Astrocyte (in vitro differentiated cells and primary cell): ENCODE results near the gene MMP23B. TPM values are rescaled to one million over a fixed set of nuclear protein-coding genes. Genes with fewer than 3 reads are reported as not detected.

ENCODE experiments used
- DNase-seq: peaks from one replicate; pipeline ENCODE4 v3.0.0-alpha.2; 2010; ENCODE audit warnings: low read depth
- FAIRE-seq: peaks from 2 replicates; lab custom pipeline; 2011; peaks lifted over from hg19 to GRCh38; lab: Jason Lieb, UNC
- H2AFZ ChIP-seq: 2 replicates; pipeline ENCODE4 v1.6.0; 2012; ENCODE audit warnings: low read depth, low read length, inconsistent platforms
- H3K27ac ChIP-seq: 2 replicates; pipeline ENCODE4 v1.5.1; 2011; ENCODE audit warnings: low read depth, low read length, inconsistent platforms
- H3K27me3 ChIP-seq: 2 replicates; pipeline ENCODE4 v1.6.0; 2011; ENCODE audit warnings: low read length, inconsistent platforms; ENCODE audit not compliant: insufficient read depth
- H3K36me3 ChIP-seq: 2 replicates; pipeline ENCODE4 v1.5.1; 2011; ENCODE audit warnings: low read length, inconsistent platforms; ENCODE audit not compliant: insufficient read depth
- H3K4me1 ChIP-seq: 2 replicates; pipeline ENCODE4 v1.5.1; 2011; ENCODE audit warnings: low read length, inconsistent platforms; ENCODE audit not compliant: insufficient read depth
- H3K4me2 ChIP-seq: 2 replicates; pipeline ENCODE4 v1.6.0; 2012; ENCODE audit warnings: low read length, inconsistent platforms
- H3K4me3 ChIP-seq: 2 replicates; pipeline ENCODE4 v1.5.1; 2011; ENCODE audit warnings: low read depth, mild to moderate bottlenecking, low read length, inconsistent platforms; ENCODE audit not compliant: insufficient read depth
- H3K79me2 ChIP-seq: 2 replicates; pipeline ENCODE4 v1.6.0; 2012; ENCODE audit warnings: mild to moderate bottlenecking, low read length, inconsistent platforms; ENCODE audit not compliant: insufficient read depth
- H3K9ac ChIP-seq: 2 replicates; pipeline ENCODE4 v1.6.0; 2012; ENCODE audit warnings: mild to moderate bottlenecking, low read length, inconsistent platforms
- H3K9me3 ChIP-seq: 2 replicates; pipeline ENCODE4 v1.5.1; 2012; ENCODE audit warnings: low read depth, mild to moderate bottlenecking, low read length, inconsistent platforms; ENCODE audit not compliant: insufficient read depth
- H4K20me1 ChIP-seq: 2 replicates; pipeline ENCODE4 v1.6.0; 2012; ENCODE audit warnings: low read length, inconsistent platforms; ENCODE audit not compliant: insufficient read depth
- H3K27ac Mint-ChIP-seq: one replicate; pipeline ENCODE4 v1.8.0; 2021; ENCODE audit warnings: mild to moderate bottlenecking, mixed read lengths; ENCODE audit not compliant: unreplicated experiment
- H3K27me3 Mint-ChIP-seq: one replicate; pipeline ENCODE4 v1.8.0; 2021; ENCODE audit warnings: low read depth, mixed read lengths; ENCODE audit not compliant: unreplicated experiment
- H3K36me3 Mint-ChIP-seq: one replicate; pipeline ENCODE4 v1.8.0; 2021; ENCODE audit warnings: low read depth, mixed read lengths; ENCODE audit not compliant: unreplicated experiment
- H3K4me1 Mint-ChIP-seq: one replicate; pipeline ENCODE4 v1.8.0; 2021; ENCODE audit warnings: low read depth, mixed read lengths; ENCODE audit not compliant: unreplicated experiment
- H3K4me3 Mint-ChIP-seq: one replicate; pipeline ENCODE4 v1.8.0; 2021; ENCODE audit warnings: mild to moderate bottlenecking, moderate library complexity, mixed read lengths; ENCODE audit not compliant: unreplicated experiment
- H3K9me3 Mint-ChIP-seq: one replicate; pipeline ENCODE4 v1.8.0; 2021; ENCODE audit warnings: mild to moderate bottlenecking, mixed read lengths; ENCODE audit not compliant: unreplicated experiment
- EZH2 ChIP-seq: IDR thresholded peaks from 2 replicates; pipeline ENCODE4 v1.6.1; 2012; ENCODE audit warnings: mild to moderate bottlenecking, low read length, inconsistent platforms; ENCODE audit not compliant: insufficient read depth
- total RNA-seq: library from RNA; stranded (reverse); gene quantifications from 2 replicates; pipeline ENCODE4 v1.2.1, GENCODE V29; 2021
- TF ChIP-seq, protein P1 (sequence below): IDR thresholded peaks from 2 replicates; pipeline ENCODE4 v1.5.1; 2011; ENCODE audit warnings: low read depth, mild to moderate bottlenecking, inconsistent platforms, low read length, moderate library complexity; ENCODE audit not compliant: insufficient read depth

Gene MMP23B
- total RNA-seq, 1 donor from 2014 or later, result 40.7 TPM

DNA sequence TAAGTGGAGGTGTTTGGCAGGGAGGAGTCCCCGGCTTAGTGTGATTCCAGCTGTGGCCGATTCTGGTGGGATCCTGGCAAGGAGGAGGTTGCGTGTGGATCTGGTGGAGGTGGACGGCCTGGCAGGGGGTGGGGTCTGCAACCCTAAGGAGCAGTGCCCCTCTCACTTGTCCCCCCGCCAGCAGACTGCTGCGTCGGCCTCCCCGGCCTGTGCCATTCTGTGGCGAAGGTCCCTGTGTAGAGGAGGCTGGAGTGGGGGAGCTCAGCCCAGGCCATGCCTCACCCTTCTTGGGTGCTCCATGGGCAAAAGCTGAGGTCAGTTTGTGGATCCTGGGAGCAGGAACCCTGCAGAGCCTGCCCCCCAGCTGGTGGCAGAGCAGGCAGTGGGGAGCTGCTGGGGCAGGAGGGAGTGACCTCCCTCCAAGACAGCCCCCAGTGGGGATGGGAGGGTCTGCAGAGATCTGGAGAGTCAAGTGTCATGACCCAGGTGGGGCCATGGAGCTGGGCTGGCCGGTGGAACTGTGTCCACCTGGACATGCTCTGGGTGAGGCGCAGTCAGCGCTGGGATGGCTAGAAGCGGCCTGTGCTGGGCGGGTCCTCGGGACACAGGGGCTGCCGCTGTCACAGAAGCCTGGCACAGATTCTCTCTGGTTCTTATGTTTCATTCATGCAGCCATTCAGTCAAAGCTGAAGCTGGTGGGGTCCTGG lies 11.4 kb upstream of the MMP23B start:
- Histone ChIP-seq H3K36me3 (peaks cover 3% of the 10 kb centered on the region), H2AFZ (no peak overlapping the region), H3K27ac (no peak overlapping the region), H3K9me3 (no peaks in the 10 kb centered on the region), H4K20me1 (peaks cover 69% of the 10 kb centered on the region), H3K9ac (no peak overlapping the region), H3K4me2 (no peak overlapping the region), H3K4me3 (no peak overlapping the region), H3K79me2 (peaks cover 28% of the 10 kb centered on the region), H3K4me1 (peaks cover 18% of the 10 kb centered on the region), H3K27me3 (no peaks in the 10 kb centered on the region)
- H3K4me3 Mint-ChIP-seq, result no peak overlapping the region
- FAIRE-seq (no peak), DNase-seq (no peak)
- no peak overlapping the region for H3K27ac Mint-ChIP-seq
- no peaks in the 10 kb centered on the region for H3K27me3 Mint-ChIP-seq
- H3K36me3 Mint-ChIP-seq, result peaks cover 4% of the 10 kb centered on the region
- peaks cover 15% of the 10 kb centered on the region for H3K4me1 Mint-ChIP-seq
- TF ChIP-seq, protein P1, sequence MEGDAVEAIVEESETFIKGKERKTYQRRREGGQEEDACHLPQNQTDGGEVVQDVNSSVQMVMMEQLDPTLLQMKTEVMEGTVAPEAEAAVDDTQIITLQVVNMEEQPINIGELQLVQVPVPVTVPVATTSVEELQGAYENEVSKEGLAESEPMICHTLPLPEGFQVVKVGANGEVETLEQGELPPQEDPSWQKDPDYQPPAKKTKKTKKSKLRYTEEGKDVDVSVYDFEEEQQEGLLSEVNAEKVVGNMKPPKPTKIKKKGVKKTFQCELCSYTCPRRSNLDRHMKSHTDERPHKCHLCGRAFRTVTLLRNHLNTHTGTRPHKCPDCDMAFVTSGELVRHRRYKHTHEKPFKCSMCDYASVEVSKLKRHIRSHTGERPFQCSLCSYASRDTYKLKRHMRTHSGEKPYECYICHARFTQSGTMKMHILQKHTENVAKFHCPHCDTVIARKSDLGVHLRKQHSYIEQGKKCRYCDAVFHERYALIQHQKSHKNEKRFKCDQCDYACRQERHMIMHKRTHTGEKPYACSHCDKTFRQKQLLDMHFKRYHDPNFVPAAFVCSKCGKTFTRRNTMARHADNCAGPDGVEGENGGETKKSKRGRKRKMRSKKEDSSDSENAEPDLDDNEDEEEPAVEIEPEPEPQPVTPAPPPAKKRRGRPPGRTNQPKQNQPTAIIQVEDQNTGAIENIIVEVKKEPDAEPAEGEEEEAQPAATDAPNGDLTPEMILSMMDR, result no peak
- TF ChIP-seq EZH2, result no peak
- no peaks in the 10 kb centered on the region for H3K9me3 Mint-ChIP-seq

DNA sequence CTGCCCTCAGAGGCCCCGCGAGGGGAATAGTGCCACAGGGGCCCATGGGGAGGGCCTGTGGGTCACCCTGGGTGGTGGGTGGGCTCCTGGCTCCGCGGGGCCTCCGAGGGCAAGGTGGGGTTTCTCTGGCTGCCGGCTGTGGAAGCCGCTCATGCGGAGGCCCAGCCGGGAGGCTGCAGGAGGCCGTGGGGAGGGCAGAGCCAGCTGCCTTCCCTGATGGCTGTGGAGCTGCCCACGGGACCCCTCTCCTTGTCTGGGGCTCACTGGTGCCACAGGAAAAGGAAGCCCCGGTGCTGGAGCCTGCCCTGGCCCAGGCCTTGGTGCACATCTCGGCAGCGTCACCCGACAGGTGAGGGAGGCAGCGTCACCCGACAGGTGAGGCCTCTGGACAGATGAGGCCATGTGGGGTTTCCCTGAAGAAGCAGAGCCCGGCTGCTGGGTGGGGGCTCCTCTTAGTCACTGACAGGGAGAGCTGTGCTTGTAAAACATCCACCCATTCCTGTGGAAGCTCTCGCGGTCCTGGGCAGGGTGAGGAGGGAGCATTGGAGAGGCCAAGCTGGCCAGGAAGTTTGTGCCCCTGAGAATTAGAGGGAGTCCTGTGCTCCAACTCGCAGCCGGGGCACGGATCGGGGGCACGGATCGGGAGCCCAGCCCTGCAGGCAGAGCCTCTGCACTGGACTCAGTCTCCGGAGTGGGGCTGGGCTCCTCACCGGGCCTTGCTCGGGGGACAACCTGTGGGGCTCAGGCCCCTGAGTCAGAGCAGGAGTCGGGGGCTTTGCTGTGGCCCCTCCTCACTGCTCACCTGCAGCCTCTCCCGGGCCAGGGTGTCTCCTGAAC lies 10.6 kb upstream of the MMP23B start:
- TF ChIP-seq EZH2, result no peak
- TF ChIP-seq, protein P1, result no peak
- Histone ChIP-seq H3K9me3 (no peaks in the 10 kb centered on the region), H3K4me1 (peaks cover 16% of the 10 kb centered on the region), H3K27ac (no peak overlapping the region), H3K4me3 (no peak overlapping the region), H3K36me3 (peaks cover 3% of the 10 kb centered on the region), H3K4me2 (no peak overlapping the region), H3K27me3 (no peaks in the 10 kb centered on the region), H4K20me1 (peaks cover 68% of the 10 kb centered on the region), H3K9ac (no peak overlapping the region), H3K79me2 (peaks cover 24% of the 10 kb centered on the region), H2AFZ (no peak overlapping the region)
- FAIRE-seq, result no peak
- H3K36me3 Mint-ChIP-seq, result peaks cover 4% of the 10 kb centered on the region
- peaks cover 15% of the 10 kb centered on the region for H3K4me1 Mint-ChIP-seq
- no peak overlapping the region for H3K27ac Mint-ChIP-seq
- no peaks in the 10 kb centered on the region for H3K9me3 Mint-ChIP-seq
- no peak for DNase-seq
- H3K27me3 Mint-ChIP-seq, result no peaks in the 10 kb centered on the region
- no peak overlapping the region for H3K4me3 Mint-ChIP-seq
